ENCODE results near the gene FOXL1. TPM values are rescaled to one million over a fixed set of nuclear protein-coding genes. Genes with fewer than 3 reads are reported as not detected.

Gene FOXL1
- total RNA-seq, 1 experiment from 2014 or later, result 9.3 TPM

GRCh38 chr16:86555704-86556075, 22.7 kb upstream of the FOXL1 start:
- peak overlapping the region; percentile 87 to 89 for H3K4me3 ChIP-seq (ENCODE audit: low read depth in 2 of 2, low read length in 2 of 2)
- peaks cover 5% of the 10 kb centered on the region for H3K36me3 ChIP-seq (ENCODE audit: control insufficient read depth, insufficient read depth, low read length)
- BruUV-seq (replicated peaks), result no TSS peak
- H3K9me3 ChIP-seq (ENCODE audit: control insufficient read depth, insufficient read depth, low read depth, low read length), result no peaks in the 10 kb centered on the region
- peak overlapping the region; percentile 90 for H3K27ac ChIP-seq (ENCODE audit: low read length)
- peaks cover 6% of the 10 kb centered on the region for H3K4me1 ChIP-seq (ENCODE audit: control insufficient read depth, insufficient read depth, low read length)
- CTCF ChIA-PET, result no interaction called here
- TF ChIP-seq, protein P1, sequence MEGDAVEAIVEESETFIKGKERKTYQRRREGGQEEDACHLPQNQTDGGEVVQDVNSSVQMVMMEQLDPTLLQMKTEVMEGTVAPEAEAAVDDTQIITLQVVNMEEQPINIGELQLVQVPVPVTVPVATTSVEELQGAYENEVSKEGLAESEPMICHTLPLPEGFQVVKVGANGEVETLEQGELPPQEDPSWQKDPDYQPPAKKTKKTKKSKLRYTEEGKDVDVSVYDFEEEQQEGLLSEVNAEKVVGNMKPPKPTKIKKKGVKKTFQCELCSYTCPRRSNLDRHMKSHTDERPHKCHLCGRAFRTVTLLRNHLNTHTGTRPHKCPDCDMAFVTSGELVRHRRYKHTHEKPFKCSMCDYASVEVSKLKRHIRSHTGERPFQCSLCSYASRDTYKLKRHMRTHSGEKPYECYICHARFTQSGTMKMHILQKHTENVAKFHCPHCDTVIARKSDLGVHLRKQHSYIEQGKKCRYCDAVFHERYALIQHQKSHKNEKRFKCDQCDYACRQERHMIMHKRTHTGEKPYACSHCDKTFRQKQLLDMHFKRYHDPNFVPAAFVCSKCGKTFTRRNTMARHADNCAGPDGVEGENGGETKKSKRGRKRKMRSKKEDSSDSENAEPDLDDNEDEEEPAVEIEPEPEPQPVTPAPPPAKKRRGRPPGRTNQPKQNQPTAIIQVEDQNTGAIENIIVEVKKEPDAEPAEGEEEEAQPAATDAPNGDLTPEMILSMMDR (IDR thresholded peaks at IDR 0.05), result no peak
- TF ChIP-seq SIN3A (IDR thresholded peaks at IDR 0.05; ENCODE audit: borderline replicate concordance, insufficient read depth, low read depth, low read length) (no peak), POLR2AphosphoS5 (IDR thresholded peaks at IDR 0.05; ENCODE audit: low read depth, low read length) (no peak), TCF7L2 (IDR thresholded peaks at IDR 0.05; ENCODE audit: low read depth, low read length) (no peak)
- TF ChIP-seq, protein P2, sequence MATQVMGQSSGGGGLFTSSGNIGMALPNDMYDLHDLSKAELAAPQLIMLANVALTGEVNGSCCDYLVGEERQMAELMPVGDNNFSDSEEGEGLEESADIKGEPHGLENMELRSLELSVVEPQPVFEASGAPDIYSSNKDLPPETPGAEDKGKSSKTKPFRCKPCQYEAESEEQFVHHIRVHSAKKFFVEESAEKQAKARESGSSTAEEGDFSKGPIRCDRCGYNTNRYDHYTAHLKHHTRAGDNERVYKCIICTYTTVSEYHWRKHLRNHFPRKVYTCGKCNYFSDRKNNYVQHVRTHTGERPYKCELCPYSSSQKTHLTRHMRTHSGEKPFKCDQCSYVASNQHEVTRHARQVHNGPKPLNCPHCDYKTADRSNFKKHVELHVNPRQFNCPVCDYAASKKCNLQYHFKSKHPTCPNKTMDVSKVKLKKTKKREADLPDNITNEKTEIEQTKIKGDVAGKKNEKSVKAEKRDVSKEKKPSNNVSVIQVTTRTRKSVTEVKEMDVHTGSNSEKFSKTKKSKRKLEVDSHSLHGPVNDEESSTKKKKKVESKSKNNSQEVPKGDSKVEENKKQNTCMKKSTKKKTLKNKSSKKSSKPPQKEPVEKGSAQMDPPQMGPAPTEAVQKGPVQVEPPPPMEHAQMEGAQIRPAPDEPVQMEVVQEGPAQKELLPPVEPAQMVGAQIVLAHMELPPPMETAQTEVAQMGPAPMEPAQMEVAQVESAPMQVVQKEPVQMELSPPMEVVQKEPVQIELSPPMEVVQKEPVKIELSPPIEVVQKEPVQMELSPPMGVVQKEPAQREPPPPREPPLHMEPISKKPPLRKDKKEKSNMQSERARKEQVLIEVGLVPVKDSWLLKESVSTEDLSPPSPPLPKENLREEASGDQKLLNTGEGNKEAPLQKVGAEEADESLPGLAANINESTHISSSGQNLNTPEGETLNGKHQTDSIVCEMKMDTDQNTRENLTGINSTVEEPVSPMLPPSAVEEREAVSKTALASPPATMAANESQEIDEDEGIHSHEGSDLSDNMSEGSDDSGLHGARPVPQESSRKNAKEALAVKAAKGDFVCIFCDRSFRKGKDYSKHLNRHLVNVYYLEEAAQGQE (IDR thresholded peaks at IDR 0.05; ENCODE audit: insufficient read depth in 1 of 2, low read depth in 2 of 2, low read length in 1 of 2), result no peak
- ATAC-seq (0 out of 2 replicates have a peak, but pooled peaks have one; percentile 3), DNase-seq (ENCODE audit: low read depth, low spot score) (no peak)
- POLR2A ChIA-PET, result no interaction called here
- in situ Hi-C loops (cut with HindIII; ENCODE audit: low pct_unique_long_range_greater_than_20kb, low sequenced_read_pairs) (no loop called here), intact Hi-C loops (cut with micrococcal nuclease; ENCODE audit: unreplicated experiment) (no loop called here)
- H3K27me3 ChIP-seq (ENCODE audit: control insufficient read depth, insufficient read depth, low read length), result no peaks in the 10 kb centered on the region

- ATAC-seq (no peak), DNase-seq (ENCODE audit: low read depth, low spot score) (no peak)
- Histone ChIP-seq H3K36me3 (ENCODE audit: control insufficient read depth, insufficient read depth, low read length) (peaks cover 5% of the 10 kb centered on the region; the same call in 1 of the 2 replicates), H3K27ac (ENCODE audit: low read length) (no peak overlapping the region), H3K4me3 (ENCODE audit: low read depth in 2 of 2, low read length in 2 of 2) (no peak overlapping the region), H3K9me3 (ENCODE audit: control insufficient read depth, insufficient read depth, low read depth, low read length) (no peaks in the 10 kb centered on the region), H3K27me3 (ENCODE audit: control insufficient read depth, insufficient read depth, low read length) (no peaks in the 10 kb centered on the region), H3K4me1 (ENCODE audit: control insufficient read depth, insufficient read depth, low read length) (peaks cover 6% of the 10 kb centered on the region)
- BruUV-seq (replicated peaks), result no TSS peak
- TF ChIP-seq SIN3A (IDR thresholded peaks at IDR 0.05; ENCODE audit: borderline replicate concordance, insufficient read depth, low read depth, low read length) (no peak), TCF7L2 (IDR thresholded peaks at IDR 0.05; ENCODE audit: low read depth, low read length) (no peak), POLR2AphosphoS5 (IDR thresholded peaks at IDR 0.05; ENCODE audit: low read depth, low read length) (no peak)
- TF ChIP-seq, protein P1 (IDR thresholded peaks at IDR 0.05), result no peak
- TF ChIP-seq, protein P2 (IDR thresholded peaks at IDR 0.05; ENCODE audit: insufficient read depth in 1 of 2, low read depth in 2 of 2, low read length in 1 of 2), result no peak
- in situ Hi-C loops (cut with HindIII; ENCODE audit: low pct_unique_long_range_greater_than_20kb, low sequenced_read_pairs) (no loop called here), intact Hi-C loops (cut with micrococcal nuclease; ENCODE audit: unreplicated experiment) (no loop called here)
- ChIA-PET CTCF (no interaction called here), POLR2A (no interaction called here)
Measured at GRCh38 chr16:86556576-86556975, 21.8 kb upstream of the FOXL1 start.
